Measurements from ENCODE around the gene SPIN2A. TPM values are rescaled to one million over a fixed set of nuclear protein-coding genes. Genes with fewer than 3 reads are reported as not detected.

Gene SPIN2A
- total and polyA plus RNA-seq, 2 of the 8 experiments (the other 6 are each of a cell fraction or from before 2014, with no cell fraction given) = 3.2 to 4.2 TPM

- Histone ChIP-seq H3K18ac (ENCODE audit: extremely low read depth, low read length) (peak within 1 kb of the TSS; percentile 62), H3K4me2 (ENCODE audit: insufficient read depth in 1 of 2, low read depth in 2 of 2, low read length in 2 of 2) (peak within 1 kb of the TSS; percentile 57 to 71), H3K4me3 (ENCODE audit: extremely low read depth in 1 of 4, insufficient read depth in 2 of 4, low read depth in 3 of 4, low read length in 4 of 4) (peak within 1 kb of the TSS; percentile 54 to 71 (median 56)), H2BK5ac (ENCODE audit: low read depth, low read length) (peak within 1 kb of the TSS; percentile 66; the same call in 1 of the 2 replicates), H3K36me3 (ENCODE audit: control insufficient read depth in 2 of 4, insufficient read depth in 4 of 4, low read length in 3 of 4) (peaks cover 0 to 3% (median under 1%) of the 10 kb centered on the region in 4 experiments; a peak in 1 of 8 replicates), H3K4me1 (replicated peaks in 1 of 4; ENCODE audit: control insufficient read depth in 3 of 4, insufficient read depth in 4 of 4, low read length in 3 of 4) (no peaks in the 10 kb centered on the region; a peak in 1 of 7 replicates), H4K20me1 (replicated peaks in 1 of 2; ENCODE audit: control insufficient read depth in 1 of 2, insufficient read depth in 2 of 2, low read length in 2 of 2) (no peaks in the 10 kb centered on the region), H3K23me2 (ENCODE audit: low read depth, low read length) (no peaks in the 10 kb centered on the region), H3K27ac (ENCODE audit: low read depth, low read length) (peak within 1 kb of the TSS; percentile 75; the same call in 1 of the 2 replicates), H4K91ac (replicated peaks; ENCODE audit: insufficient read length, low read length) (peak within 1 kb of the TSS; percentile 97), H3K4ac (replicated peaks; ENCODE audit: insufficient read length, low read depth, low read length) (no peak within 1 kb of the TSS), H3K79me1 (ENCODE audit: low read depth, low read length) (no peaks in the 10 kb centered on the region), H4K5ac (ENCODE audit: insufficient read length, low read depth, low read length) (peak within 1 kb of the TSS; percentile 94), H3K56ac (replicated peaks; ENCODE audit: insufficient read length, low read depth, low read length) (peak within 1 kb of the TSS; percentile 59), H4K8ac (ENCODE audit: extremely low read depth, insufficient read depth, low read length) (0 out of 2 replicates have a peak within 1 kb of the TSS, but pooled peaks have one; percentile 68), H2BK12ac (ENCODE audit: low read depth, low read length) (no peak within 1 kb of the TSS), H2BK20ac (ENCODE audit: low read length) (no peak within 1 kb of the TSS), H3K9ac (replicated peaks in 1 of 4; ENCODE audit: extremely low read depth in 1 of 4, low read depth in 3 of 4, low read length in 3 of 4) (peak within 1 kb of the TSS in 3 of 4 experiments; percentile 72 to 80 (median 74); a peak in 6 of 7 replicates), H2BK120ac (replicated peaks; ENCODE audit: low read depth, low read length) (no peak within 1 kb of the TSS), H3K14ac (ENCODE audit: insufficient read length) (no peak within 1 kb of the TSS), H3K79me2 (ENCODE audit: control insufficient read depth in 1 of 2, insufficient read depth in 2 of 2, low read length in 2 of 2) (peaks cover 0 to 7% of the 10 kb centered on the region in 2 experiments; a peak in 2 of 4 replicates), H3K27me3 (replicated peaks in 1 of 4; ENCODE audit: control insufficient read depth in 3 of 4, extremely low read depth in 1 of 4, insufficient read depth in 3 of 4, low read length in 3 of 4) (no peaks in the 10 kb centered on the region), H2AFZ (ENCODE audit: low read length) (no peak within 1 kb of the TSS), H3K9me3 (ENCODE audit: insufficient read depth in 2 of 2, low read depth in 1 of 2, low read length in 1 of 2) (no peaks in the 10 kb centered on the region), H2BK15ac (ENCODE audit: low read length) (0 out of 2 replicates have a peak within 1 kb of the TSS, but pooled peaks have one; percentile 72), H3K23ac (ENCODE audit: insufficient read length) (no peak within 1 kb of the TSS), H2AK5ac (ENCODE audit: low read depth, low read length) (no peak within 1 kb of the TSS)
- whole genome bisulfite sequencing, 2 experiments (ENCODE audit: extremely low coverage in 1 of 2, insufficient coverage in 1 of 2, insufficient read length in 1 of 2, insufficient replicate concordance in 2 of 2, low coverage in 1 of 2, low lambda C conversion rate in 2 of 2, missing lambda C conversion rate in 1 of 2) = 0% methylated on average over 5 of the region's 43 CpGs; no CpG with 5 or more reads in 1 of the 2 experiments
- ChIA-PET CTCF (ENCODE audit: partially characterized antibody) (no interaction called here), POLR2A (ENCODE audit: partially characterized antibody) (interaction anchor here (0.9 to 1.5 kb wide), 2 partner anchors 14 to 17 kb away, joined by 3 to 4 read pairs; no protein-coding TSS in a partner anchor)
- FAIRE-seq (peak; percentile 24), DNase-seq (ENCODE audit: low read depth in 1 of 2, low spot score in 2 of 2) (peak; percentile 70 to 75)
- TF ChIP-seq RNF2 (IDR thresholded peaks at IDR 0.05; ENCODE audit: borderline replicate concordance, low read depth, low read length, missing control alignments, poor library complexity, severe bottlenecking) (no peak), POLR2AphosphoS5 (IDR thresholded peaks at IDR 0.05; ENCODE audit: low read depth, low read length) (peak; percentile 63; the same call in 1 of the 2 replicates), GTF2F1 (IDR thresholded peaks at IDR 0.05; ENCODE audit: borderline replicate concordance, low read depth, low read length) (no peak), ASH2L (IDR thresholded peaks at IDR 0.05; ENCODE audit: low read length) (peak; percentile 51), HDAC2 (IDR thresholded peaks at IDR 0.05; ENCODE audit: borderline replicate concordance in 1 of 2, low read depth in 2 of 2, low read length in 2 of 2) (no peak), FOSL1 (IDR thresholded peaks at IDR 0.05; ENCODE audit: insufficient read depth, low read depth, low read length) (no peak), RAD21 (IDR thresholded peaks at IDR 0.05 in 1 of 2, conservative IDR thresholded peaks at IDR 0.05 in 1 of 2; ENCODE audit: low read depth in 2 of 2, low read length in 2 of 2) (no peak), TAF1 (IDR thresholded peaks at IDR 0.05; ENCODE audit: low read depth, low read length) (peak; percentile 62; the same call in 1 of the 2 replicates), USF2 (IDR thresholded peaks at IDR 0.05; ENCODE audit: low read length) (no peak), ZNF274 (IDR thresholded peaks at IDR 0.05; ENCODE audit: borderline replicate concordance, extremely low read depth, low read length) (no peak)
Measured at GRCh38 chrX:57121162-57121755, 15.9 kb downstream of the SPIN2A start, which contains the start of gene SPIN2B. SPIN2B (minus strand) TSS chrX:57121548.

Data from H1 (cell line).